ENCODE data around the gene HRH1. TPM values are rescaled to one million over a fixed set of nuclear protein-coding genes. Genes with fewer than 3 reads are reported as not detected.

Gene HRH1
- total RNA-seq, 4 donors from 2014 or later: 3.7 to 15.9 (median 5.9) TPM

GRCh38 chr3:11185144-11185543 is 30.9 kb downstream of the HRH1 start:
- H3K36me3 ChIP-seq: no peaks in the 10 kb centered on the region
- H3K4me1 ChIP-seq: peaks cover 21 to 34% (median 31%) of the 10 kb centered on the region in 4 donors
- WGBS: 95% methylated on average over 3 of the region's 3 CpGs
- no peak for DNase-seq (ENCODE audit: extremely low spot score)
- peak overlapping the region; percentile 61 to 75 (median 66) for H3K27ac ChIP-seq (replicated peaks in 1 of 4)
- H3K27me3 ChIP-seq: no peaks in the 10 kb centered on the region
- no peaks in the 10 kb centered on the region for H3K9me3 ChIP-seq
- no peak overlapping the region for H3K4me3 ChIP-seq
- TF ChIP-seq POLR2A (IDR thresholded peaks at IDR 0.05; ENCODE audit: low read depth) (no peak), EP300 (IDR thresholded peaks at IDR 0.05) (no peak), CTCF (IDR thresholded peaks at IDR 0.05) (no peak), POLR2AphosphoS5 (IDR thresholded peaks at IDR 0.05) (no peak)
- intact Hi-C loops (cut with DNase I): no loop called here

GRCh38 chr3:11185564-11186317 is 31.4 kb downstream of the HRH1 start:
- no peaks in the 10 kb centered on the region for H3K27me3 ChIP-seq
- TF ChIP-seq POLR2A (IDR thresholded peaks at IDR 0.05; ENCODE audit: low read depth) (no peak), EP300 (IDR thresholded peaks at IDR 0.05) (peak; percentile 66), POLR2AphosphoS5 (IDR thresholded peaks at IDR 0.05) (peak; percentile 71 to 83)
- no peaks in the 10 kb centered on the region for H3K36me3 ChIP-seq
- intact Hi-C loops (cut with DNase I): no loop called here
- peaks cover 21 to 34% (median 31%) of the 10 kb centered on the region in 4 donors for H3K4me1 ChIP-seq
- 34% methylated on average over 10 of the region's 13 CpGs for WGBS
- DNase-seq (ENCODE audit: extremely low spot score): peak; percentile 95
- peak overlapping the region in 1 of 4 donors; percentile 29 for H3K4me3 ChIP-seq
- no peaks in the 10 kb centered on the region for H3K9me3 ChIP-seq
- H3K27ac ChIP-seq (replicated peaks in 1 of 4): peak overlapping the region; percentile 61 to 75 (median 66)

GRCh38 chr3:11186318-11186692 is 32.0 kb downstream of the HRH1 start:
- 33% methylated on average over 1 of the region's 1 CpG for WGBS
- intact Hi-C loops (cut with DNase I): no loop called here
- Histone ChIP-seq H3K4me1 (peaks cover 21 to 34% (median 31%) of the 10 kb centered on the region in 4 donors), H3K9me3 (no peaks in the 10 kb centered on the region), H3K27me3 (no peaks in the 10 kb centered on the region), H3K27ac (replicated peaks in 1 of 4) (peak overlapping the region; percentile 61 to 75 (median 66)), H3K36me3 (no peaks in the 10 kb centered on the region), H3K4me3 (no peak overlapping the region)
- TF ChIP-seq POLR2A (IDR thresholded peaks at IDR 0.05; ENCODE audit: low read depth) (no peak), EP300 (IDR thresholded peaks at IDR 0.05) (no peak), CTCF (IDR thresholded peaks at IDR 0.05) (no peak), POLR2AphosphoS5 (IDR thresholded peaks at IDR 0.05) (no peak)
- no peak for DNase-seq (ENCODE audit: extremely low spot score)

DNA sequence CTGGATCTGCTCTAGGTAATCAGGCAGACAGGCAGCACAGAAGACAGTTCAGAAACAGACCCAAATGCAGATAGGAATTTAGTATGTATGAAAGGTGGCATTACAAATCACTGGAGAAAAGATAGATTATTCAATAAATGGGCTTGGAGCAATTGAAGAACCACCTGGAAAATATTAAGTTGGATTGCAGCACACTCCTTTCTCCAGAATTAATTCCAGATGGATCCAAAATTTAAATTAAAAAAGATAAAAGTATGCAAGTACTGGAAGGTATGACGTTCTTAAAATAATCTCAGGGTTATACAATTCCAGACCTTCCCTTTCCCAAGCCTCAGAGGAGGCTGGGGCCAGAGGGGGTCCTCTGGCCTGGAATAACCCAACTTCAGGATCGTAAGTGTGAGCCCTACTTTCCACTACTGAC is 32.5 kb downstream of the HRH1 start:
- H3K27ac ChIP-seq (replicated peaks in 1 of 4): peak overlapping the region; percentile 61 to 75 (median 66)
- no peak for DNase-seq (ENCODE audit: extremely low spot score)
- intact Hi-C loops (cut with DNase I): no loop called here
- WGBS: 21% methylated on average over 2 of the region's 2 CpGs
- no peaks in the 10 kb centered on the region for H3K36me3 ChIP-seq
- H3K4me1 ChIP-seq: peaks cover 21 to 34% (median 31%) of the 10 kb centered on the region in 4 donors
- no peak overlapping the region for H3K4me3 ChIP-seq
- no peak for TF ChIP-seq EP300 (IDR thresholded peaks at IDR 0.05)
- no peak for TF ChIP-seq CTCF (IDR thresholded peaks at IDR 0.05)
- no peak for TF ChIP-seq POLR2A (IDR thresholded peaks at IDR 0.05; ENCODE audit: low read depth)
- no peak for TF ChIP-seq POLR2AphosphoS5 (IDR thresholded peaks at IDR 0.05)
- H3K27me3 ChIP-seq: no peaks in the 10 kb centered on the region
- no peaks in the 10 kb centered on the region for H3K9me3 ChIP-seq

DNA sequence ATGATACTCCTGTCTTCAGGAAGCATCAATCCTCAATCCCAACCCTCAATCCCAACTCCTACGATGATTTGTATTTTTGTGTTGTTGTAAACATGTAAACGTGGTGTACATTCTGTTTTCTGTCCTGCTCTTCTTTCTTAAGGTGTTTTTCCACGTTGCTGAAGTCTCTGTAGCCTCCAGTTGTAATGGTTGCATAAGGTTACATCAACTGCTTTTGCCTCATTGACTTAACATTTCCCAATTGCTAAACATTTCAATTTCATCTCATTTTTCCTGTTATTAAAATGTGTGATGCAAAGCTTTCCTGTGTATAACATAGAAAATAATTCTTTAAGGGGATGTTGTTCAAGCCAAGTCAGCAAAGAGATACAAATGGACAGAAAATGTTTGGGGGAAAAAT is 33.4 kb downstream of the HRH1 start:
- DNase-seq (ENCODE audit: extremely low spot score): no peak
- no peak overlapping the region for H3K4me3 ChIP-seq
- H3K36me3 ChIP-seq: no peaks in the 10 kb centered on the region
- 67% methylated on average over 3 of the region's 3 CpGs for WGBS
- intact Hi-C loops (cut with DNase I): no loop called here
- H3K27me3 ChIP-seq: no peaks in the 10 kb centered on the region
- no peaks in the 10 kb centered on the region for H3K9me3 ChIP-seq
- peaks cover 21 to 34% (median 31%) of the 10 kb centered on the region in 4 donors for H3K4me1 ChIP-seq
- TF ChIP-seq POLR2AphosphoS5 (IDR thresholded peaks at IDR 0.05): no peak
- TF ChIP-seq EP300 (IDR thresholded peaks at IDR 0.05): no peak
- TF ChIP-seq POLR2A (IDR thresholded peaks at IDR 0.05; ENCODE audit: low read depth): no peak
- TF ChIP-seq CTCF (IDR thresholded peaks at IDR 0.05): no peak
- H3K27ac ChIP-seq (replicated peaks in 1 of 4): no peak overlapping the region

Measured in esophagus muscularis mucosa (tissue), 4 donors.